GM21717 (cell line): ENCODE results near the gene C1orf21.

Experiments
- ATAC-seq: cut with Tn5 transposase; IDR thresholded peaks from one replicate; pipeline ENCODE4 v1.9.1; 2021; ENCODE audit warnings: mild to moderate bottlenecking, moderate library complexity; ENCODE audit not compliant: unreplicated experiment

The C1orf21 gene

GRCh38 chr1:184553845-184554244 is 167.0 kb downstream of the C1orf21 start:
- no peak for ATAC-seq

- ATAC-seq: no peak
Observed at GRCh38 chr1:184555665-184556641, 169.1 kb downstream of the C1orf21 start.

- ATAC-seq: no peak
Observed at GRCh38 chr1:184556665-184557064, 169.8 kb downstream of the C1orf21 start.

GRCh38 chr1:184557423-184558347 is 170.9 kb downstream of the C1orf21 start:
- no peak for ATAC-seq

- ATAC-seq: no peak
Observed at GRCh38 chr1:184558691-184559090, 171.9 kb downstream of the C1orf21 start.

- ATAC-seq: no peak
Observed at GRCh38 chr1:184559117-184559713, 172.4 kb downstream of the C1orf21 start.

- ATAC-seq: no peak
Observed at GRCh38 chr1:184562806-184563205, 176.0 kb downstream of the C1orf21 start.

- no peak for ATAC-seq
Observed at GRCh38 chr1:184563308-184563707, 176.5 kb downstream of the C1orf21 start.

GRCh38 chr1:184567009-184567408 is 180.2 kb downstream of the C1orf21 start:
- no peak for ATAC-seq

- ATAC-seq: no peak
Observed at GRCh38 chr1:184567637-184568036, 180.8 kb downstream of the C1orf21 start.

GRCh38 chr1:184568148-184568547 is 181.3 kb downstream of the C1orf21 start:
- no peak for ATAC-seq

- ATAC-seq: no peak
Observed at GRCh38 chr1:184569106-184569505, 182.3 kb downstream of the C1orf21 start.

- no peak for ATAC-seq
Observed at GRCh38 chr1:184574588-184574987, 187.8 kb downstream of the C1orf21 start.

- ATAC-seq: no peak
Observed at GRCh38 chr1:184576822-184577221, 190.0 kb downstream of the C1orf21 start.

- ATAC-seq: no peak
Observed at GRCh38 chr1:184577319-184577718, 190.5 kb downstream of the C1orf21 start.

GRCh38 chr1:184582411-184582810 is 195.6 kb downstream of the C1orf21 start:
- ATAC-seq: no peak

GRCh38 chr1:184583849-184584248 is 197.0 kb downstream of the C1orf21 start:
- ATAC-seq: no peak

- no peak for ATAC-seq
Observed at GRCh38 chr1:184588701-184589100, 201.9 kb downstream of the C1orf21 start.

- no peak for ATAC-seq
Observed at GRCh38 chr1:184590163-184590750, 203.4 kb downstream of the C1orf21 start.

- no peak for ATAC-seq
Observed at GRCh38 chr1:184593597-184593996, 206.8 kb downstream of the C1orf21 start.

GRCh38 chr1:184595596-184595995 is 208.8 kb downstream of the C1orf21 start:
- ATAC-seq: no peak
